ENCODE data around the gene TNFRSF4. TPM values are rescaled to one million over a fixed set of nuclear protein-coding genes. Genes with fewer than 3 reads are reported as not detected.

Gene TNFRSF4
- total and polyA plus RNA-seq, 7 donors = 0.95 to 8.6 (median 1.2) TPM; not detected in 2

GRCh38 chr1:1203561-1204424 lies 10.2 kb downstream of the TNFRSF4 start:
- Histone ChIP-seq H3K4me1 (peaks cover 0 to 39% (median 35%) of the 10 kb centered on the region in 4 donors), H3K36me3 (no peaks in the 10 kb centered on the region), H3K4me3 (no peak overlapping the region), H3K27ac (no peak overlapping the region), H3K27me3 (peaks cover 10 to 61% (median 28%) of the 10 kb centered on the region in 3 donors), H3K9me3 (no peaks in the 10 kb centered on the region)
- intact Hi-C loops (cut with DNase I) = no loop called here
- TF ChIP-seq POLR2A (IDR thresholded peaks at IDR 0.05) (no peak), CTCF (IDR thresholded peaks at IDR 0.05) (no peak), EP300 (IDR thresholded peaks at IDR 0.05) (no peak), POLR2AphosphoS5 (IDR thresholded peaks at IDR 0.05) (no peak)
- DNase-seq = no peak
- 78 to 87% methylated on average over 49 of the region's 49 CpGs for WGBS, 2 donors

GRCh38 chr1:1202831-1203560 lies 11.0 kb downstream of the TNFRSF4 start:
- H3K27ac ChIP-seq = no peak overlapping the region
- 50 to 82% methylated on average over 27 of the region's 27 CpGs for WGBS, 2 donors
- TF ChIP-seq POLR2AphosphoS5 (IDR thresholded peaks at IDR 0.05) (no peak), EP300 (IDR thresholded peaks at IDR 0.05) (no peak), POLR2A (IDR thresholded peaks at IDR 0.05) (no peak), CTCF (IDR thresholded peaks at IDR 0.05) (no peak)
- no peaks in the 10 kb centered on the region for H3K9me3 ChIP-seq
- DNase-seq = no peak
- peaks cover 10 to 55% (median 28%) of the 10 kb centered on the region in 3 donors for H3K27me3 ChIP-seq
- H3K4me1 ChIP-seq = peaks cover 0 to 31% (median 27%) of the 10 kb centered on the region in 4 donors
- H3K36me3 ChIP-seq = no peaks in the 10 kb centered on the region
- H3K4me3 ChIP-seq = no peak overlapping the region
- intact Hi-C loops (cut with DNase I) = no loop called here

- H3K4me3 ChIP-seq = peak overlapping the region; percentile 12 to 56 (median 50)
- peaks cover 0 to 15% (median 15%) of the 10 kb centered on the region in 4 donors for H3K4me1 ChIP-seq
- 1% methylated on average over 109 of the region's 109 CpGs for WGBS, 2 donors
- H3K9me3 ChIP-seq = no peaks in the 10 kb centered on the region
- TF ChIP-seq POLR2AphosphoS5 (IDR thresholded peaks at IDR 0.05) (peak in 1 of 4 donors; percentile 29), CTCF (IDR thresholded peaks at IDR 0.05) (no peak)
- intact Hi-C loops (cut with DNase I) = no loop called here
- H3K36me3 ChIP-seq = no peaks in the 10 kb centered on the region
- H3K27ac ChIP-seq = peak overlapping the region in 1 of 4 donors; percentile 23
- H3K27me3 ChIP-seq = peaks cover 5 to 40% (median 18%) of the 10 kb centered on the region in 3 donors
- no peak for DNase-seq
These were observed 12.8 kb downstream of the TNFRSF4 start for GRCh38 chr1:1200876-1201810.

Data from sigmoid colon (tissue), 7 donors.